Endothelial cell (in vitro differentiated cells): ENCODE measurements around the gene CCDC24. TPM values are rescaled to one million over a fixed set of nuclear protein-coding genes. Genes with fewer than 3 reads are reported as not detected.

ENCODE experiments used
- DNase-seq: peaks from one replicate; pipeline ENCODE4 v3.0.0; 2021; ENCODE audit warnings: low spot score
- H3K27ac Mint-ChIP-seq: one replicate; pipeline ENCODE4 v1.8.0; 2021; ENCODE audit warnings: mixed read lengths, inconsistent platforms; ENCODE audit not compliant: unreplicated experiment
- H3K27me3 Mint-ChIP-seq: one replicate; pipeline ENCODE4 v1.8.0; 2021; ENCODE audit warnings: mild to moderate bottlenecking, moderate library complexity, mixed read lengths, inconsistent platforms; ENCODE audit not compliant: unreplicated experiment
- H3K36me3 Mint-ChIP-seq: one replicate; pipeline ENCODE4 v1.8.0; 2021; ENCODE audit warnings: mild to moderate bottlenecking, low read depth, mixed read lengths, inconsistent platforms; ENCODE audit not compliant: unreplicated experiment
- H3K4me1 Mint-ChIP-seq: one replicate; pipeline ENCODE4 v1.8.0; 2021; ENCODE audit warnings: mild to moderate bottlenecking, mixed read lengths, inconsistent platforms; ENCODE audit not compliant: unreplicated experiment
- H3K4me3 Mint-ChIP-seq: one replicate; pipeline ENCODE4 v1.8.0; 2021; ENCODE audit warnings: mild to moderate bottlenecking, mixed read lengths, inconsistent platforms; ENCODE audit not compliant: unreplicated experiment
- H3K9me3 Mint-ChIP-seq: one replicate; pipeline ENCODE4 v1.8.0; 2021; ENCODE audit warnings: mixed read lengths, inconsistent platforms; ENCODE audit not compliant: unreplicated experiment
- total RNA-seq: library from RNA; stranded (reverse); fragmentation: NEBNext Ultra II Directional; extraction: Animal tissue kit (Norgen Biotek cat#: 25700); gene quantifications from one replicate; pipeline ENCODE4 v1.2.1, GENCODE V29; 2021; ENCODE audit not compliant: unreplicated experiment
- TF ChIP-seq, protein P1 (sequence below): fragments of 200-600 bp; sonication (generic); IDR thresholded peaks from one replicate; pipeline ENCODE4 v1.5.0; 2021; ENCODE audit warnings: antibody characterized with exemption; ENCODE audit not compliant: unreplicated experiment

CCDC24 gene
- total RNA-seq, 1 donor from 2014 or later = 4.2 TPM

DNA sequence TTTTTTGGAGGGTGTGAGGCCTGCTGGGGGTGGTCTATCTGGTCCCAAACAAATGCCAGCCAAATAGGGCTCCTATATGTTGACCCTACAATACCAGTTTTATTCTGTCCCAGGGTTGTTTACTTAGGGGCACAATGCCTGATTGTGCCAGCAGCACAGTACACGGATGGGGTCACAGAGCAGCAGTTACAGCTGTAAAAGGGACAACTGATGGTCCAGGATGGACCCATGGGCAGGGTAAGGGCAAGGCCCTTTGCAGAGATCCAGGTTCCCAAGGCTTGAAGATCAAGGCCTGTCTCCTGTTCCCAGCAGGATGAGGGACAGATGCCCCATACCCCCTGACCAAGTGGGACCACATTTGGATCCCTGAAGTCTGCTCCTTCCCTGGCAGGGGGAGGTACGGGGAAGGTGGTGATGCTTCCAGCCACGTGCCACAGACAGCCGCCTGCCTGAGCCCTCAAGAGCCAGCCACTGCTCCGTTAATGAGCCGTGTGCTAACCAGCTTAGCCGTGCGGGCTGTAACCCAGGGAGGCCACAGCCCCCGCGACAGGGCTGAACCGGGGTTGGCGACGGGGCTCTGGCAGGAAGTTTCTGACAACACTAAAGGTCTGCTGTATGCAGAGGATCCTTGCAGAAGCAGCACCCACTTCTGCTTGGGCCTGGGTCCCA lies 21.7 kb downstream of the CCDC24 start:
- no peak for DNase-seq
- no peaks in the 10 kb centered on the region for H3K4me1 Mint-ChIP-seq
- H3K36me3 Mint-ChIP-seq = no peaks in the 10 kb centered on the region
- H3K27me3 Mint-ChIP-seq = peaks cover 5% of the 10 kb centered on the region
- no peaks in the 10 kb centered on the region for H3K9me3 Mint-ChIP-seq
- no peak overlapping the region for H3K4me3 Mint-ChIP-seq
- no peak overlapping the region for H3K27ac Mint-ChIP-seq
- TF ChIP-seq, protein P1, sequence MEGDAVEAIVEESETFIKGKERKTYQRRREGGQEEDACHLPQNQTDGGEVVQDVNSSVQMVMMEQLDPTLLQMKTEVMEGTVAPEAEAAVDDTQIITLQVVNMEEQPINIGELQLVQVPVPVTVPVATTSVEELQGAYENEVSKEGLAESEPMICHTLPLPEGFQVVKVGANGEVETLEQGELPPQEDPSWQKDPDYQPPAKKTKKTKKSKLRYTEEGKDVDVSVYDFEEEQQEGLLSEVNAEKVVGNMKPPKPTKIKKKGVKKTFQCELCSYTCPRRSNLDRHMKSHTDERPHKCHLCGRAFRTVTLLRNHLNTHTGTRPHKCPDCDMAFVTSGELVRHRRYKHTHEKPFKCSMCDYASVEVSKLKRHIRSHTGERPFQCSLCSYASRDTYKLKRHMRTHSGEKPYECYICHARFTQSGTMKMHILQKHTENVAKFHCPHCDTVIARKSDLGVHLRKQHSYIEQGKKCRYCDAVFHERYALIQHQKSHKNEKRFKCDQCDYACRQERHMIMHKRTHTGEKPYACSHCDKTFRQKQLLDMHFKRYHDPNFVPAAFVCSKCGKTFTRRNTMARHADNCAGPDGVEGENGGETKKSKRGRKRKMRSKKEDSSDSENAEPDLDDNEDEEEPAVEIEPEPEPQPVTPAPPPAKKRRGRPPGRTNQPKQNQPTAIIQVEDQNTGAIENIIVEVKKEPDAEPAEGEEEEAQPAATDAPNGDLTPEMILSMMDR = no peak

DNA sequence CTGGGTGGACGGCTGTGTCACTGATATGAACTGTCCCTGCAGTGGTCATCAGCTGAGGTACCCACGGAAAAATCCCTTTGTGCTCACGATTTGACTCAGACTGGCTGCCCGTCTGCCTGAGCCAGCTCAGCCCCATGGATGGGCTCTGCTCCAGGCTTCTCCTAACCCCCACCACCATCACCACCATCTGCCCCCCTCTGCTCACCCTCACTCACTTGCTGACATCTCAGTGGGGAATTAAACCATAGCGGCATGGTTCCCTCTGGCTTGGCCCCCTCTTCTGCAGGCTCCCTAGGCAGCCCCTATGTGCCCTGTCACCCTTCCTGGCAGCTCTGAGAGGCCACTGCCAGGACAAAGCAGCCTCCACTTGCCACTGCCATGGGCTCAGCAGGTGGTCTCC lies 22.6 kb downstream of the CCDC24 start:
- no peak overlapping the region for H3K4me3 Mint-ChIP-seq
- H3K4me1 Mint-ChIP-seq = no peaks in the 10 kb centered on the region
- H3K9me3 Mint-ChIP-seq = no peaks in the 10 kb centered on the region
- peaks cover 5% of the 10 kb centered on the region for H3K27me3 Mint-ChIP-seq
- DNase-seq = no peak
- H3K36me3 Mint-ChIP-seq = no peaks in the 10 kb centered on the region
- TF ChIP-seq, protein P1 = no peak
- no peak overlapping the region for H3K27ac Mint-ChIP-seq

DNA sequence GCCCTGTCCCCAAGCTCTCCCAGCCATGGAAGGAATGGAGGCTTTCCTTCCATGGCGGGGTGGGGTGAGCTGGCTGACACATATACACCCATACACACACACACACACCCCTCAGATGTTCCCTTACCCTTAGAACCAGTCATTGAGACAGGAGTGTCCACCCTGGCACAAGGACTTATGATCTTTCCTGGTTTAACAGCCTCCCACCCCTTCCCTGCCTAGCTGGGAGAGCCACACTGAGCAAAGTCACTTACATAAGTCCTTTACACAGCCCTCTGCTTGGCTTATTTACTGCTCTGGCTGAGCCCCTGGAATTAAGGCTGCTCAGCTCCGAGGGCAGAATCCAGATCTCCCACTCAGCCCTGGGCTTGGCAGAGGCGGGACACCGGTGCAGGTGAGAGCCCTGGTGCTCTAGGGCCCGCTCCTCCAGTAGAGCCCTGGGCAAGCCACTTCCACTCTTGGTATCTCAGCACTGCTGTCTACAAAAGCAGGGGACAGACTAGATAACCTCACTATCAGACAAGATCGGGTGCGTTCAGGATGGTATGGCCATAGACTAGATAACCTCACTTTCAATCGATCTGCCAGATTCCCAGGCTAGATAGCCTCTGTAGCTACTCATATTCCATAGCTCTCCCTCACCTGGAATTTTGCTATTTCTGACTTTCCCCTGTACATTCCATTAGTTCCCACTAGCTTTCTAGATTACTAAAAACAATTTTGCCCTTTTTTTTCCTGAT lies 23.1 kb downstream of the CCDC24 start:
- Mint-ChIP-seq H3K4me3 (no peak overlapping the region), H3K27ac (no peak overlapping the region), H3K4me1 (no peaks in the 10 kb centered on the region), H3K9me3 (no peaks in the 10 kb centered on the region), H3K27me3 (peaks cover 5% of the 10 kb centered on the region), H3K36me3 (no peaks in the 10 kb centered on the region)
- DNase-seq = no peak
- TF ChIP-seq, protein P1 = no peak

DNA sequence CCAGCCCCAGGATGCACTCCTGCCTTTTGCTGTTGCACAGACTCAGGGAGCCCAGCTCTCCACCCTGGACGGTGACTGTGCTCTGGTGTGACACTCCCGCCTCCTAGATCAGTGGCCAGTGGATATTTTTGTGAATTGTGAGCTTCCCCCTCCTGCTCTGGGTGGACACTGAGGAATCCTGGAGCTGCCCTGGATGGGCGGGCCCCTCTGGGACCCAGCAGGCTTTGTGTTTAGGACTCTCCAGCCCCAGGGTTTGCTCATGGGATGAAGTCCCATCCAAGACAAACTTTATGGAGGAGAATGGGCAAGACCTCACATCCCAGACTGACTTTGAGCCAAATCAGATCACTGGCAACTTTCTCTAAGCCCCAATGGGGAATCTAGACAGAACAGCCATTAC lies 23.8 kb downstream of the CCDC24 start:
- Mint-ChIP-seq H3K27ac (no peak overlapping the region), H3K4me3 (no peak overlapping the region), H3K36me3 (no peaks in the 10 kb centered on the region), H3K9me3 (no peaks in the 10 kb centered on the region), H3K27me3 (peaks cover 5% of the 10 kb centered on the region), H3K4me1 (peaks cover 4% of the 10 kb centered on the region)
- DNase-seq = no peak
- TF ChIP-seq, protein P1 = no peak
